GM18499 (cell line): ENCODE results near the gene AGPAT3.

Experiments
- ATAC-seq: cut with Tn5 transposase; IDR thresholded peaks from one replicate; pipeline ENCODE4 v1.9.1; 2021; ENCODE audit warnings: moderate number of reproducible peaks; ENCODE audit not compliant: insufficient read depth, unreplicated experiment

AGPAT3 gene

GRCh38 chr21:43966946-43967512 is 102.0 kb downstream of the AGPAT3 start:
- no peak for ATAC-seq

- ATAC-seq = no peak
Observed at GRCh38 chr21:43967981-43968380, 103.0 kb downstream of the AGPAT3 start.

GRCh38 chr21:43968410-43969114 is 103.5 kb downstream of the AGPAT3 start:
- no peak for ATAC-seq

- no peak for ATAC-seq
Observed at GRCh38 chr21:43969115-43969444, 104.1 kb downstream of the AGPAT3 start.

GRCh38 chr21:43970551-43970950 is 105.5 kb downstream of the AGPAT3 start:
- no peak for ATAC-seq

- ATAC-seq = no peak
Observed at GRCh38 chr21:43971201-43971991, 106.4 kb downstream of the AGPAT3 start.

- ATAC-seq = no peak
Observed at GRCh38 chr21:43971992-43972255, 106.9 kb downstream of the AGPAT3 start.

GRCh38 chr21:43972850-43973633 is 108.0 kb downstream of the AGPAT3 start:
- ATAC-seq = no peak

GRCh38 chr21:43973634-43973955 is 108.6 kb downstream of the AGPAT3 start:
- ATAC-seq = no peak

GRCh38 chr21:43974791-43975468 is 109.9 kb downstream of the AGPAT3 start:
- no peak for ATAC-seq

- no peak for ATAC-seq
Observed at GRCh38 chr21:43975469-43976098, 110.6 kb downstream of the AGPAT3 start.

GRCh38 chr21:43976661-43977060 is 111.6 kb downstream of the AGPAT3 start:
- ATAC-seq = no peak

- no peak for ATAC-seq
Observed at GRCh38 chr21:43978060-43978459, 113.0 kb downstream of the AGPAT3 start.

GRCh38 chr21:43979654-43980053 is 114.6 kb downstream of the AGPAT3 start:
- no peak for ATAC-seq

- ATAC-seq = no peak
Observed at GRCh38 chr21:43981151-43981870, 116.3 kb downstream of the AGPAT3 start.

GRCh38 chr21:43981871-43982210 is 116.8 kb downstream of the AGPAT3 start:
- no peak for ATAC-seq

- no peak for ATAC-seq
Observed at GRCh38 chr21:43982489-43983078, 117.6 kb downstream of the AGPAT3 start.

GRCh38 chr21:43983390-43983789 is 118.4 kb downstream of the AGPAT3 start:
- no peak for ATAC-seq

- ATAC-seq = no peak
Observed at GRCh38 chr21:43983860-43984420, 118.9 kb downstream of the AGPAT3 start.
